ENCODE results near the gene TNFAIP8L3.

TNFAIP8L3 gene

DNA sequence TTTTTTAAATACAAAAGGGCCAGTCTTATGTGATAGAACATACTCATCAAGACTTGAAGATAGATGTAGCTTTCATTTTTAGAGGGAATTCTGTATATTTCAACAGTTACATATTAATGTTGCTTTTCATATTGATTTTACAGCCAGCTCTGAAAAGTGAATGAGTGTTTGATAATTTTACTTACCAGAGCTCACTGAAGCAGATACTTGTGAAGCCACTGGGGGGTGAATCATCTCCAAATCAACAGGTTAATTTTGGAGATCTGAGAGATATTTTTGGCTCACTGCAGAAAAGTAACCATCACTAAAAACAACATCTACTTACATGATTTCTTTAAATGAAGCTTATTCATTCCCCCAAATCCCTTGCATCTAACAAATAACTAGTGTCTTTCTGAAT is 24.7 kb downstream of the TNFAIP8L3 start:
- no peak for TF ChIP-seq EZH2 (IDR thresholded peaks at IDR 0.05; ENCODE audit: borderline replicate concordance, low read depth, low read length, severe bottlenecking)
- TF ChIP-seq CTCF (IDR thresholded peaks at IDR 0.05; ENCODE audit: borderline replicate concordance, extremely low read depth, low read length, poor library complexity, severe bottlenecking) = no peak
- H3K4me2 ChIP-seq (ENCODE audit: insufficient read depth, low read length) = no peak overlapping the region
- no peaks in the 10 kb centered on the region for H3K79me2 ChIP-seq (ENCODE audit: insufficient read depth, low read length)
- no peaks in the 10 kb centered on the region for H3K9me3 ChIP-seq (ENCODE audit: insufficient read depth, low read length, severe bottlenecking)
- H3K27ac ChIP-seq (ENCODE audit: low read length) = no peak overlapping the region
- DNase-seq (no peak), ATAC-seq (ENCODE audit: insufficient read depth, low read depth) (no peak)
- H3K36me3 ChIP-seq (ENCODE audit: insufficient read depth, low read length) = no peaks in the 10 kb centered on the region
- no peak overlapping the region for H3K9ac ChIP-seq (ENCODE audit: low read depth, low read length)
- H2AFZ ChIP-seq (ENCODE audit: low read depth, low read length) = no peak overlapping the region
- no peak overlapping the region for H3K4me3 ChIP-seq (ENCODE audit: low read depth in 1 of 2, low read length in 2 of 2)
- no peaks in the 10 kb centered on the region for H3K4me1 ChIP-seq (ENCODE audit: insufficient read depth, low read length)
- H3K27me3 ChIP-seq (ENCODE audit: insufficient read depth, low read length, poor library complexity) = no peaks in the 10 kb centered on the region
- H4K20me1 ChIP-seq (ENCODE audit: insufficient read depth, low read length) = no peaks in the 10 kb centered on the region

DNA sequence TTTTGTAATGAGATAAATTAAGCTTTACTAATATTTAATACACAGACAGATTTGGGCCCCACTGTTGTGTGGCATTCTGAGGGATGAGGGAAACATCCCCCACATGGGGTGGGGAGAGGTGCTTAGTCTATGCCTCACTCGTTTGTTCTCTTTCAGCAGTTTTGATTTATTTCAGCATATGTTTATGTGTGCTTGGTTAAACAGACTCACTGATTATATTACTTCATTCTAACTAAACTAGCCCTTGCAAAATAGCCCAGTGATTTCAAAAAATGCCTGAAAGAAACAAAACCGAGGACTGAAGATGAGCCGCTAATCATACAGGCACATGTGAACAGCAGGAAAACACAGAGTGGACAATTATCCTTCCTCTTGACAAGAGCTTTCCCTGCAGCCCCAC is 27.2 kb downstream of the TNFAIP8L3 start:
- Histone ChIP-seq H3K27ac (ENCODE audit: low read length) (no peak overlapping the region), H3K9me3 (ENCODE audit: insufficient read depth, low read length, severe bottlenecking) (no peaks in the 10 kb centered on the region), H3K4me1 (ENCODE audit: insufficient read depth, low read length) (no peaks in the 10 kb centered on the region), H3K9ac (ENCODE audit: low read depth, low read length) (no peak overlapping the region), H3K4me2 (ENCODE audit: insufficient read depth, low read length) (no peak overlapping the region), H3K79me2 (ENCODE audit: insufficient read depth, low read length) (no peaks in the 10 kb centered on the region), H3K4me3 (ENCODE audit: low read depth in 1 of 2, low read length in 2 of 2) (no peak overlapping the region), H2AFZ (ENCODE audit: low read depth, low read length) (no peak overlapping the region), H4K20me1 (ENCODE audit: insufficient read depth, low read length) (no peaks in the 10 kb centered on the region), H3K27me3 (ENCODE audit: insufficient read depth, low read length, poor library complexity) (no peaks in the 10 kb centered on the region), H3K36me3 (ENCODE audit: insufficient read depth, low read length) (no peaks in the 10 kb centered on the region)
- no peak for TF ChIP-seq CTCF (IDR thresholded peaks at IDR 0.05; ENCODE audit: borderline replicate concordance, extremely low read depth, low read length, poor library complexity, severe bottlenecking)
- DNase-seq (no peak), ATAC-seq (ENCODE audit: insufficient read depth, low read depth) (no peak)

DNA sequence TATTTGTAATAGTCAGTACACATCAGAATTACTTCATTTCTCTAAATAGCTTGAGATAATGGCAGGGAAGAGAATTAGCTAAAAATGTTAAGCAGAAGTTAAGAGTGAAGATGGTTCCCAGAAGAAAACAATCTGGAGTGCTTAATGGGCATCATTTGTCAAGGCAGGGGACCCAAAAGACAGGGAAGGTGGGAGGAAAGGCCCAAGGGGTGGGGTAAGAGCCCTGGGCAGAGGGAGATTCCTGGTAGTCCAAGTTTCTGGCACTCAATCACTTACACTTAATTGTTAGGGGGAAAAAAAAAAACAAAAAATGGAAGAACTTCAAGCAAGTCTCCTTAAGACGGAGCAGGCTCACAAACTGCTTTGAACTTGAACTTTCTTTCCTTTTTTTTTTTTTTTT is 28.9 kb downstream of the TNFAIP8L3 start:
- ATAC-seq (ENCODE audit: insufficient read depth, low read depth) (no peak), DNase-seq (no peak)
- Histone ChIP-seq H3K4me3 (ENCODE audit: low read depth in 1 of 2, low read length in 2 of 2) (no peak overlapping the region), H3K79me2 (ENCODE audit: insufficient read depth, low read length) (no peaks in the 10 kb centered on the region), H2AFZ (ENCODE audit: low read depth, low read length) (no peak overlapping the region), H3K4me2 (ENCODE audit: insufficient read depth, low read length) (no peak overlapping the region), H3K9ac (ENCODE audit: low read depth, low read length) (no peak overlapping the region), H3K9me3 (ENCODE audit: insufficient read depth, low read length, severe bottlenecking) (no peaks in the 10 kb centered on the region), H3K27ac (ENCODE audit: low read length) (no peak overlapping the region), H4K20me1 (ENCODE audit: insufficient read depth, low read length) (no peaks in the 10 kb centered on the region), H3K36me3 (ENCODE audit: insufficient read depth, low read length) (no peaks in the 10 kb centered on the region), H3K4me1 (ENCODE audit: insufficient read depth, low read length) (no peaks in the 10 kb centered on the region), H3K27me3 (ENCODE audit: insufficient read depth, low read length, poor library complexity) (no peaks in the 10 kb centered on the region)
- no peak for TF ChIP-seq EZH2 (IDR thresholded peaks at IDR 0.05; ENCODE audit: borderline replicate concordance, low read depth, low read length, severe bottlenecking)

DNA sequence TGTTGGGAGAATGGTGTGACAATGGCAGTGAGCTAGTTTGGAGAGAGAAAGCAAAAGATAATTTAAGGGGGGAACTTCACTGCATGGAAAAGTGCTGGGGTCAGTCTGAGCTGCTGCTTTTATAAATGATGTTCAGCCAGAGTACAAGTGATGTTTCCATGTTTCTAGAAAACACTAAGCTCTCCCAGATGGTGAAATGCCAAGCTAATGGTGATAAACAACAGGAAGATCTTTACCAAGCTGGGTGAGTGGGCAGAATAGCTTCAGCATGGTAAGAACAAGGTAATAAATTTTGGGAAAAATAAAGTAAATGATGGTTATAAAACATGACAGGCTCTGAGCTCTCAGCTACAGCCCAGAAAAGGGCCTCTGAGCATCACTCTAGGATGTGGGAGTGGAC is 29.4 kb downstream of the TNFAIP8L3 start:
- Histone ChIP-seq H3K4me1 (ENCODE audit: insufficient read depth, low read length) (no peaks in the 10 kb centered on the region), H3K27me3 (ENCODE audit: insufficient read depth, low read length, poor library complexity) (no peaks in the 10 kb centered on the region), H3K79me2 (ENCODE audit: insufficient read depth, low read length) (no peaks in the 10 kb centered on the region), H3K4me2 (ENCODE audit: insufficient read depth, low read length) (no peak overlapping the region), H4K20me1 (ENCODE audit: insufficient read depth, low read length) (no peaks in the 10 kb centered on the region), H3K9ac (ENCODE audit: low read depth, low read length) (no peak overlapping the region), H2AFZ (ENCODE audit: low read depth, low read length) (no peak overlapping the region), H3K36me3 (ENCODE audit: insufficient read depth, low read length) (no peaks in the 10 kb centered on the region), H3K9me3 (ENCODE audit: insufficient read depth, low read length, severe bottlenecking) (no peaks in the 10 kb centered on the region), H3K27ac (ENCODE audit: low read length) (no peak overlapping the region), H3K4me3 (ENCODE audit: low read depth in 1 of 2, low read length in 2 of 2) (no peak overlapping the region)
- ATAC-seq (ENCODE audit: insufficient read depth, low read depth) (no peak), DNase-seq (no peak)
- no peak for TF ChIP-seq CTCF (IDR thresholded peaks at IDR 0.05; ENCODE audit: borderline replicate concordance, extremely low read depth, low read length, poor library complexity, severe bottlenecking)
- TF ChIP-seq EZH2 (IDR thresholded peaks at IDR 0.05; ENCODE audit: borderline replicate concordance, low read depth, low read length, severe bottlenecking) = no peak
